AG04450 (cell line): ENCODE data around the gene CACNG8. TPM values are rescaled to one million over a fixed set of nuclear protein-coding genes. Genes with fewer than 3 reads are reported as not detected.

Source experiments
- CTCF ChIA-PET: fragments of 300-600, 350-600 bp; formaldehyde crosslinking; extraction: SDS; loops from one replicate; lab custom pipeline; 2022; ENCODE audit warnings: antibody characterized with exemption, inconsistent platforms; lab: Charles Lee
- POLR2A ChIA-PET: fragments of 350-600 bp; formaldehyde crosslinking; extraction: SDS; loops from one replicate; lab custom pipeline; 2021; ENCODE audit warnings: antibody characterized with exemption, inconsistent platforms; lab: Yijun Ruan, JAX
- DNase-seq: peaks from one replicate; pipeline ENCODE4 v3.0.0-alpha.2; 2011; ENCODE audit warnings: low read depth, low spot score
- H3K27ac ChIP-seq: one replicate; pipeline ENCODE4 v1.5.1; 2012; ENCODE audit warnings: low read depth, low read length, control low read depth
- H3K27me3 ChIP-seq: one replicate; pipeline ENCODE4 v1.6.0; 2012; ENCODE audit warnings: low read length; ENCODE audit not compliant: control insufficient read depth, insufficient read depth
- H3K4me3 ChIP-seq: 2 replicates; pipeline ENCODE4 v1.5.1; 2011; ENCODE audit warnings: mild to moderate bottlenecking, low read depth, low read length, control low read depth
- H3K9me3 ChIP-seq: 2 replicates; pipeline ENCODE4 v1.5.1; 2012; ENCODE audit warnings: low read length; ENCODE audit not compliant: control insufficient read depth, insufficient read depth
- CTCF ChIP-seq: IDR thresholded peaks from 2 replicates; pipeline ENCODE4 v1.5.1; 2011; ENCODE audit warnings: low read depth, low read length, control low read depth, inconsistent platforms
- polyA plus RNA-seq: library from polyadenylated mRNA; depleted of rRNA; stranded (reverse); fragments of >200 nt; gene quantifications from 2 replicates; pipeline ENCODE4 v1.2.3, GENCODE V29; 2011

CACNG8 gene
- polyA plus RNA-seq, 1 experiment = 0.33 TPM

GRCh38 chr19:53936029-53936428, 26.7 kb upstream of the CACNG8 start:
- no peak for DNase-seq
- no peak for TF ChIP-seq CTCF
- no peak overlapping the region for H3K4me3 ChIP-seq
- H3K27me3 ChIP-seq = no peaks in the 10 kb centered on the region
- no peaks in the 10 kb centered on the region for H3K9me3 ChIP-seq
- ChIA-PET CTCF (interaction anchor here (0.6 kb wide), 1 partner anchor 143 kb away, joined by 3 read pairs; no protein-coding TSS in a partner anchor), POLR2A (interaction anchor here (0.7 kb wide), 1 partner anchor 1644 kb away, joined by 3 read pairs; no protein-coding TSS in a partner anchor)
- H3K27ac ChIP-seq = no peak overlapping the region

GRCh38 chr19:53942001-53942786, 20.5 kb upstream of the CACNG8 start:
- DNase-seq = no peak
- TF ChIP-seq CTCF = no peak
- H3K27ac ChIP-seq = no peak overlapping the region
- ChIA-PET CTCF (interaction anchor here (0.8 kb wide), 1 partner anchor 394 kb away, joined by 4 read pairs; no protein-coding TSS in a partner anchor), POLR2A (no interaction called here)
- H3K27me3 ChIP-seq = peaks cover 20% of the 10 kb centered on the region
- no peak overlapping the region for H3K4me3 ChIP-seq
- peaks cover 10% of the 10 kb centered on the region for H3K9me3 ChIP-seq

- TF ChIP-seq CTCF = no peak
- ChIA-PET POLR2A (interaction anchor here (0.8 kb wide), 1 partner anchor 36 kb away, joined by 3 read pairs; no protein-coding TSS in a partner anchor), CTCF (interaction anchor here (0.9 kb wide), 1 partner anchor 85 kb away, joined by 4 read pairs; no protein-coding TSS in a partner anchor)
- Histone ChIP-seq H3K4me3 (no peak overlapping the region), H3K27ac (no peak overlapping the region), H3K9me3 (peaks cover 10% of the 10 kb centered on the region), H3K27me3 (peaks cover 20% of the 10 kb centered on the region)
- no peak for DNase-seq
Measured at GRCh38 chr19:53944416-53944815, 18.3 kb upstream of the CACNG8 start.

GRCh38 chr19:53944933-53945332, 17.8 kb upstream of the CACNG8 start:
- CTCF ChIA-PET = interaction anchor here (0.6 to 0.9 kb wide), 2 partner anchors 81 to 85 kb away, joined by 4 to 8 read pairs; no protein-coding TSS in a partner anchor

More at GRCh38 chr19:53944933-53945332, 17.8 kb upstream of the CACNG8 start:
- Histone ChIP-seq H3K27me3 (peaks cover 20% of the 10 kb centered on the region), H3K4me3 (no peak overlapping the region), H3K9me3 (peaks cover 10% of the 10 kb centered on the region), H3K27ac (no peak overlapping the region)
- DNase-seq = no peak
- POLR2A ChIA-PET = no interaction called here
- no peak for TF ChIP-seq CTCF
